ENCODE measurements around the gene SON.
"Not testable (repeated sequence)": the region's sequence is repeated elsewhere in the genome, so short reads cannot be mapped to it uniquely, and the experiment has no call there.

SON gene

GRCh38 chr21:33578959-33579542 is 36.2 kb downstream of the SON start:
- no peak for DNase-seq

DNA sequence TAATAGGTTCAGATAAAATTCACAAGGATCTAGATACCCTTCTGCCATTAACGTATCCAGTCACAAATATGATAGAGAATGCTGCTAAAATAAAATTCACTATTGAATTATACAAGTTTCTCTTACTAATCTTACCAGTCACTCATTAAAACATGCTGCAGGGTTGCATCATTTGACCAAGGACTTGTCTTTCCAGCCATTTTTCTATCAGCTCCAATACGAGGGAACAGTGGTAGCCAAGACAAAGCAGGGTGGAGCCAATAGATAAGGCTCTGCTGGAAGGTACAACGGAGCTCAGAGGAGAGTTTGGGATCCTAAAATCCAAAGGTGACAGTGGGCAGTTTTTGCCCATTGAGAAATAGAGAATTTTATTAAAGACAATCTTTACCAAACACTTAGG is 41.6 kb downstream of the SON start:
- DNase-seq, result no peak

- DNase-seq, result no peak
These were observed 44.1 kb downstream of the SON start for GRCh38 chr21:33586927-33587326.

GRCh38 chr21:33587792-33588484 is 45.1 kb downstream of the SON start:
- peak in 3 of 5 experiments; percentile 4 to 45 (median 12) for DNase-seq

DNA sequence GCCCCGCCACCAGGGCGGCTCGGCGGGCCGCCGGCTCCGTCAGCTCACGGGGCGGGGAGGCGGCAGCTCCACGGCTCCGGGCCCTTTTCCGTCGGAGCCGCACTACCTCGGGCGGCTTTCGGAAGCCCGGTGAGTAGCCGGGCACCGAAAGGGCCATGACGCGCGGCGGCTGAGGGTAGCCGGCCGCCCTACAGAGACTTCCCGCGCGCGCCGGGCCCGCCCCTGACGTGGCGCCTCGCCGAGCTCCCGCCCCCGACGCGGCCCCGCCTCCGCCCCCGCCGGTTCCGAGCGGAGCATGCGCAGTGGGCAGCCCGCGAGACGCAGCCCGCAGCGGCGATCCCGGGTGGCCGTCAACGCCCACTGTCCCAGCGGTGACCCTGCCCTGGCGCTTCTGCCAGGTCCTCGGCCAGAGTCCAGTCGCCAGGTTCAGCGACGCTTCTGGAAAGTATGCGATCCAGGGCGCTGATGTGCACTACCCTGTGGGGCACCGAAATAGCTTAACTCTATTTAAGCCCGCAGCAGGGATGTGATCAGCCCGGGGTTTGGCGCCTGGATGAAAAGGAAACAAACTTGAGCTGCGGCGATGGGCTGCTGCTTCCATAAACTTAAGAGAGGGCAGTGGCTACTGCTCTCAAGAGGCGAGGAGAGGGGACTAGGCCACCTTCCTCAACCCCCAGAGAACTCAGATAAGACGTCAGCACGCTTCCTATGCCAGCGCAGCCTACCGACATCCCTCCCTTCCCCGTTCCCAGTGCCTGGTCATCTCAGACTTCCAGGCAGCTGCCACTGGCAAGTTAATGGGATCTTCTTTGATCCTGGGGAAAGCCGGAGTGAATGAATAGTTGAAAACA is 45.9 kb downstream of the SON start, which contains the start of gene DONSON:
TSS of gene DONSON (minus strand) at position 200 of the 851 bp plus-strand sequence. CDS start at position 157, 43 bp downstream.
- peak; percentile 76 to 87 (median 82) for DNase-seq

DNA sequence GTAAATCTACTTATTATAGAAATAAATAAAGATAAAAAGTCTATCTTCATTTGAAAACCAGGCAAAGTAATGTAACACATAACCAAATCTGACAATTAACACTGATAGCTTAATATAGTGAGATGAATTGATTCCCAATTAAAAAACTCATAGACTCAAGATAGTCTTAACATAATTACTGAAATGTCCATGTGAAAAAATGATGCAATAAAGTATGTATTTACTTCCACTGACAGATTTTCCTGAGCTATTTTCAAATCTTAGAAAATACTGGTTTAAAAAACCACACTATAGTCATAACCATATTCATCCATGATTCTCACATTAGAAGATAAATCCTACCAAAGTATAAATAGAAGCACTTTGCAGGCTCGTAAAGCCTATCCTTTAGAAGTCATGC is 55.2 kb downstream of the SON start:
- DNase-seq, result no peak

DNA sequence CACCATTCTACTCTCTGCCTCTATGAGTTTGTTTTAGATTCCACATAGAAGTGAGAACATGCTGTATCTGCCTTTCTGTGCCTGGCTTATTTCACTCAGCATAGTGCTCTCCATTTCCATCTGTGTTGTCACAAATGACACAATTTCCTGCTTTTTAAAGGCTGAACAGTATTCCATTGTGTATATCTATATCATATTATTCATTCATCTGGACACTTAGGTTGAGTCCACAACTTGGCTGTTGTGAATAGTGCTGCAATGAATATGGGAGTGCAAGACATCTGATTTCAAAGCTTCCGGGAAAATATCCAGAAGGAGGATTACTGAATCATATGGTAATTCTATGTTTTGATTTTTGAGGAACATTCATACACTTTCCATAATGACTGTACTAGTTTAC is 65.7 kb downstream of the SON start:
- DNase-seq, result no peak

- DNase-seq, result no peak
These were observed 68.3 kb downstream of the SON start for GRCh38 chr21:33611006-33611744.

DNA sequence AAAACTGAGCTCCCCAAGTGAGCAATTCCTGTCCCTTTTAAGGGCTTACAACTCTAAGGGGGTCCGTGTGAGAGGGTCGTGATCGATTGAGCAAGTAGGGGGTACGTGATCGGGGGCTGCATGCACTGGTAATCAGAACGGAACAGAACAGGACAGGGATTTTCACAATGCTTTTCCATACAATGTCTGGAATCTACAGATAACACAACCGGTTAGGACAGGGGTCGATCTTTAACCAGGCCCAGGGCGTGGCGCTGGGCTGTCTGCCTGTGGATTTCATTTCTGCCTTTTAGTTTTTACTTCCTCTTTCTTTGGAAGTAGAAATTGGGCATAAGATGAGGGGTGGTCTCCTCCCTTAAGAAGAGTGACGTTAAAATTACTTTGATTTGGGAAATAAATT is 74.7 kb downstream of the SON start:
- not testable (repeated sequence) for DNase-seq

- no peak for DNase-seq
These were observed 75.6 kb downstream of the SON start for GRCh38 chr21:33618407-33618806.

GRCh38 chr21:33619726-33620125 is 76.9 kb downstream of the SON start:
- DNase-seq, result no peak

GRCh38 chr21:33622253-33622652 is 79.4 kb downstream of the SON start:
- no peak for DNase-seq

- DNase-seq, result not testable (repeated sequence)
These were observed 83.3 kb downstream of the SON start for GRCh38 chr21:33626151-33626550.

All from T-helper 2 cell (primary cell).